ENCODE measurements around the gene GFRA4.

GRCh38 chr20:3627476-3627875 is 35.7 kb downstream of the GFRA4 start:
- no peak for TF ChIP-seq CTCF (IDR thresholded peaks at IDR 0.05; ENCODE audit: borderline replicate concordance, extremely low read depth, low read length, poor library complexity, severe bottlenecking)
- no peak for TF ChIP-seq EZH2 (IDR thresholded peaks at IDR 0.05; ENCODE audit: borderline replicate concordance, low read depth, low read length, severe bottlenecking)

All from DND-41 (cell line).